Liver (tissue), 9 donors: Measurements from ENCODE around the gene NLRP6. TPM values are rescaled to one million over a fixed set of nuclear protein-coding genes. Genes with fewer than 3 reads are reported as not detected.

ENCODE experiments used
- DNase-seq: peaks from one replicate; pipeline ENCODE4 v3.0.0-alpha.2; 2017; ENCODE audit warnings: low spot score
- H3K27ac ChIP-seq, 2 donors: one replicate each; pipeline ENCODE4 v1.7.0; 2013; ENCODE audit warnings: inconsistent platforms in 2 of 2, low read length in 2 of 2, control low read depth in 1 of 2, low read depth in 1 of 2, mild to moderate bottlenecking in 1 of 2
- H3K27me3 ChIP-seq, 4 donors: one replicate each; pipeline versions ENCODE4 v1.6.1 to v1.7.0; 2013; ENCODE audit warnings: low read length in 3 of 4, inconsistent platforms in 1 of 4, mild to moderate bottlenecking in 1 of 4, moderate library complexity in 1 of 4; ENCODE audit not compliant: control insufficient read depth in 4 of 4, insufficient read depth in 4 of 4
- H3K36me3 ChIP-seq, 4 donors: one replicate each; pipeline versions ENCODE4 v1.6.1 to v1.7.0; 2013; ENCODE audit warnings: low read length in 3 of 4, mild to moderate bottlenecking in 3 of 4, low read depth in 1 of 4, moderate library complexity in 1 of 4; ENCODE audit not compliant: control insufficient read depth in 4 of 4, insufficient read depth in 3 of 4
- H3K4me1 ChIP-seq, 4 donors: one replicate each; pipeline versions ENCODE4 v1.6.1 to v1.7.0; 2013; ENCODE audit warnings: low read length in 3 of 4, mild to moderate bottlenecking in 3 of 4, moderate library complexity in 1 of 4; ENCODE audit not compliant: control insufficient read depth in 4 of 4, insufficient read depth in 4 of 4
- H3K4me3 ChIP-seq, 3 donors: one replicate each; pipeline versions ENCODE4 v1.6.1 to v1.7.0; 2013; ENCODE audit warnings: low read length in 3 of 3, control low read depth in 1 of 3, low read depth in 1 of 3, mild to moderate bottlenecking in 1 of 3
- H3K9ac ChIP-seq, 2 donors: one replicate each; pipeline ENCODE4 v1.7.0; 2013; ENCODE audit warnings: low read length in 2 of 2, mild to moderate bottlenecking in 2 of 2, moderate library complexity in 2 of 2, control low read depth in 1 of 2, low read depth in 1 of 2
- H3K9me3 ChIP-seq, 4 donors: one replicate each; pipeline versions ENCODE4 v1.6.1 to v1.7.0; 2013; ENCODE audit warnings: low read length in 3 of 4; ENCODE audit not compliant: control insufficient read depth in 4 of 4
- CTCF ChIP-seq: fragments of 150-350 bp; IDR thresholded peaks from 2 replicates; pipeline ENCODE4 v1.5.1; 2017; ENCODE audit warnings: improper control_type of control experiment, low read depth, low read length; ENCODE audit not compliant: missing input control
- EGR1 ChIP-seq, 2 donors: IDR thresholded peaks; 2 replicates each; pipeline ENCODE4 v1.6.1; 2016 to 2018; ENCODE audit warnings: antibody characterized with exemption in 2 of 2, low read depth in 2 of 2
- FOXA1 ChIP-seq: IDR thresholded peaks from 2 replicates; pipeline ENCODE4 v1.6.1; 2016; ENCODE audit warnings: antibody characterized with exemption
- FOXA2 ChIP-seq: IDR thresholded peaks from 2 replicates; pipeline ENCODE4 v1.6.1; 2016; ENCODE audit warnings: antibody characterized with exemption
- GABPA ChIP-seq, 2 donors: IDR thresholded peaks in 1 of 2; conservative IDR thresholded peaks in 1 of 2; 2 replicates each; pipeline ENCODE4 v1.6.1; 2016; ENCODE audit warnings: antibody characterized with exemption in 2 of 2, mild to moderate bottlenecking in 1 of 2, moderate library complexity in 1 of 2
- HNF4A ChIP-seq, 2 donors: conservative IDR thresholded peaks; 2 replicates each; pipeline ENCODE4 v1.6.1; 2016; ENCODE audit warnings: antibody characterized with exemption in 2 of 2, mild to moderate bottlenecking in 2 of 2
- HNF4G ChIP-seq: IDR thresholded peaks from 2 replicates; pipeline ENCODE4 v1.6.1; 2016; ENCODE audit warnings: antibody characterized with exemption
- JUND ChIP-seq, 2 donors: IDR thresholded peaks; 2 replicates each; pipeline ENCODE4 v1.6.1; 2016; ENCODE audit warnings: antibody characterized with exemption in 2 of 2
- NR2F2 ChIP-seq: IDR thresholded peaks from 2 replicates; pipeline ENCODE4 v1.6.1; 2016; ENCODE audit warnings: antibody characterized with exemption
- RAD21 ChIP-seq, 2 donors: IDR thresholded peaks; 2 replicates each; pipeline ENCODE4 v1.6.1; 2016; ENCODE audit warnings: antibody characterized with exemption in 2 of 2, mild to moderate bottlenecking in 2 of 2
- RXRA ChIP-seq, 2 donors: IDR thresholded peaks; 2 replicates each; pipeline ENCODE4 v1.6.1; 2017 to 2018; ENCODE audit warnings: antibody characterized with exemption in 2 of 2, mild to moderate bottlenecking in 1 of 2
- SP1 ChIP-seq: IDR thresholded peaks from 2 replicates; pipeline ENCODE4 v1.6.1; 2018; ENCODE audit warnings: antibody characterized with exemption, mild to moderate bottlenecking
- TAF1 ChIP-seq: conservative IDR thresholded peaks from 2 replicates; pipeline ENCODE4 v1.6.1; 2016; ENCODE audit warnings: antibody characterized with exemption, mild to moderate bottlenecking
- YY1 ChIP-seq: IDR thresholded peaks from 2 replicates; pipeline ENCODE4 v1.6.1; 2016; ENCODE audit warnings: antibody characterized with exemption, mild to moderate bottlenecking
- WGBS: extraction: QIAGEN DNeasy Blood & Tissue Kit; methylation state at CpG from one replicate; pipeline ENCODE4 v1.1.7; 2013; 5-methylcytosine and 5-hydroxymethylcytosine counted together
- polyA plus RNA-seq, 2 donors: library from polyadenylated mRNA; stranded (reverse) in 1 of 2; unstranded in 1 of 2; fragments of 200-250 nt in 1 of 2; fragments of >200 nt in 1 of 2; fragmentation: Nextera tagmentation in 1 of 2; extraction: Ambion mirVana in 1 of 2; gene quantifications; one replicate each; pipeline versions ENCODE4 v1.2.1 to v1.2.3, GENCODE V29; 2013 to 2015
- total RNA-seq, 2 donors: library from RNA; depleted of rRNA; stranded (reverse); fragments of >200 nt; gene quantifications; one replicate each; pipeline ENCODE4 v1.2.3, GENCODE V29; 2014
- TF ChIP-seq, protein P1 (sequence below): IDR thresholded peaks from 2 replicates; pipeline ENCODE4 v1.6.1; 2016; ENCODE audit warnings: antibody characterized with exemption
- TF ChIP-seq, protein P2 (sequence below): IDR thresholded peaks from 2 replicates; pipeline ENCODE4 v1.6.1; 2016; ENCODE audit warnings: antibody characterized with exemption
- TF ChIP-seq, protein P3 (sequence below): IDR thresholded peaks from 2 replicates; pipeline ENCODE4 v1.6.1; 2016; ENCODE audit warnings: antibody characterized with exemption, mild to moderate bottlenecking
- TF ChIP-seq, protein P4 (sequence below): IDR thresholded peaks from 2 replicates; pipeline ENCODE4 v1.6.1; 2016; ENCODE audit warnings: antibody characterized with exemption
- donor health status: healthy.
- donor health status: healthy.
- donor health status: healthy.
- donor health status: healthy.
- donor health status: healthy.

NLRP6 gene
- total and polyA plus RNA-seq, 4 donors = 0.05 to 5.7 (median 0.97) TPM

DNA sequence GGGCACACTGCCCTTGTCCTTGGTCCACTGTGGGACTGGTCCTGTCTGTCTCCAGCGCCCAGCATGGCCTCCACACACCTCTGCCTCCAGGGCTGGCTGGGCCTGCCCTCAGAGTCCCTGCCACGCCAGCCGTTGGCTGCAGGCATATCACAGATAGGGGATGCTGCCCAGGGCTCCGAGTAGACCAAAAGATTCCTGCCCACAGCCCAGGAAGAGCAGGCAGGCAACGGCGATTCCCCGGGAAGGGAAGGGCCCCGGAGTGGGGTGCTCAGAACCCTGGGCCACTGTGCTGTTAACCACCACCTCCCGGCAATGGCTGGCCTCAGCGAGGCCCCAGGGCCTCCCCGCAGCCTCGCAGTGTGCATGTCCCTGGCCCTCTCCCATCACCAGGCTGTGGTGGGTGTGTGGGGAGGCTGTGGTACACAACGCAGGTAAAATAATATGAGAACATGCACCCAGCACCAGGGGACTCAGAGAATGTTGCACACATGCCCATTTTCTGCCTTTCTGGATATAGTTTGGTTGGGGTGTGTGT, 18.9 kb downstream of the NLRP6 start:
- Histone ChIP-seq H3K4me3 (no peak overlapping the region), H3K27me3 (no peaks in the 10 kb centered on the region), H3K36me3 (peaks cover 0 to 2% (median 0%) of the 10 kb centered on the region in 4 donors), H3K4me1 (no peaks in the 10 kb centered on the region), H3K27ac (no peak overlapping the region), H3K9ac (no peak overlapping the region), H3K9me3 (no peaks in the 10 kb centered on the region)
- WGBS = 71% methylated on average over 13 of the region's 13 CpGs
- TF ChIP-seq, protein P1, sequence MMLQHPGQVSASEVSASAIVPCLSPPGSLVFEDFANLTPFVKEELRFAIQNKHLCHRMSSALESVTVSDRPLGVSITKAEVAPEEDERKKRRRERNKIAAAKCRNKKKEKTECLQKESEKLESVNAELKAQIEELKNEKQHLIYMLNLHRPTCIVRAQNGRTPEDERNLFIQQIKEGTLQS = no peak
- TF ChIP-seq, protein P2, sequence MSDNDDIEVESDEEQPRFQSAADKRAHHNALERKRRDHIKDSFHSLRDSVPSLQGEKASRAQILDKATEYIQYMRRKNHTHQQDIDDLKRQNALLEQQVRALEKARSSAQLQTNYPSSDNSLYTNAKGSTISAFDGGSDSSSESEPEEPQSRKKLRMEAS = no peak
- TF ChIP-seq FOXA2 = no peak
- no peak for TF ChIP-seq GABPA (IDR thresholded peaks at IDR 0.05 in 1 of 2, conservative IDR thresholded peaks at IDR 0.05 in 1 of 2)
- no peak for TF ChIP-seq EGR1 (IDR thresholded peaks at IDR 0.05; ENCODE audit: low read depth in 2 of 2)
- no peak for TF ChIP-seq RXRA (IDR thresholded peaks at IDR 0.05)
- TF ChIP-seq, protein P3, sequence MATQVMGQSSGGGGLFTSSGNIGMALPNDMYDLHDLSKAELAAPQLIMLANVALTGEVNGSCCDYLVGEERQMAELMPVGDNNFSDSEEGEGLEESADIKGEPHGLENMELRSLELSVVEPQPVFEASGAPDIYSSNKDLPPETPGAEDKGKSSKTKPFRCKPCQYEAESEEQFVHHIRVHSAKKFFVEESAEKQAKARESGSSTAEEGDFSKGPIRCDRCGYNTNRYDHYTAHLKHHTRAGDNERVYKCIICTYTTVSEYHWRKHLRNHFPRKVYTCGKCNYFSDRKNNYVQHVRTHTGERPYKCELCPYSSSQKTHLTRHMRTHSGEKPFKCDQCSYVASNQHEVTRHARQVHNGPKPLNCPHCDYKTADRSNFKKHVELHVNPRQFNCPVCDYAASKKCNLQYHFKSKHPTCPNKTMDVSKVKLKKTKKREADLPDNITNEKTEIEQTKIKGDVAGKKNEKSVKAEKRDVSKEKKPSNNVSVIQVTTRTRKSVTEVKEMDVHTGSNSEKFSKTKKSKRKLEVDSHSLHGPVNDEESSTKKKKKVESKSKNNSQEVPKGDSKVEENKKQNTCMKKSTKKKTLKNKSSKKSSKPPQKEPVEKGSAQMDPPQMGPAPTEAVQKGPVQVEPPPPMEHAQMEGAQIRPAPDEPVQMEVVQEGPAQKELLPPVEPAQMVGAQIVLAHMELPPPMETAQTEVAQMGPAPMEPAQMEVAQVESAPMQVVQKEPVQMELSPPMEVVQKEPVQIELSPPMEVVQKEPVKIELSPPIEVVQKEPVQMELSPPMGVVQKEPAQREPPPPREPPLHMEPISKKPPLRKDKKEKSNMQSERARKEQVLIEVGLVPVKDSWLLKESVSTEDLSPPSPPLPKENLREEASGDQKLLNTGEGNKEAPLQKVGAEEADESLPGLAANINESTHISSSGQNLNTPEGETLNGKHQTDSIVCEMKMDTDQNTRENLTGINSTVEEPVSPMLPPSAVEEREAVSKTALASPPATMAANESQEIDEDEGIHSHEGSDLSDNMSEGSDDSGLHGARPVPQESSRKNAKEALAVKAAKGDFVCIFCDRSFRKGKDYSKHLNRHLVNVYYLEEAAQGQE = no peak
- no peak for TF ChIP-seq SP1
- no peak for TF ChIP-seq RAD21 (IDR thresholded peaks at IDR 0.05)
- no peak for TF ChIP-seq FOXA1
- TF ChIP-seq HNF4G = no peak
- no peak for TF ChIP-seq YY1
- no peak for TF ChIP-seq HNF4A (conservative IDR thresholded peaks at IDR 0.05)
- TF ChIP-seq TAF1 = no peak
- no peak for TF ChIP-seq CTCF
- TF ChIP-seq JUND (IDR thresholded peaks at IDR 0.05) = no peak
- TF ChIP-seq NR2F2 = no peak
- TF ChIP-seq, protein P4, sequence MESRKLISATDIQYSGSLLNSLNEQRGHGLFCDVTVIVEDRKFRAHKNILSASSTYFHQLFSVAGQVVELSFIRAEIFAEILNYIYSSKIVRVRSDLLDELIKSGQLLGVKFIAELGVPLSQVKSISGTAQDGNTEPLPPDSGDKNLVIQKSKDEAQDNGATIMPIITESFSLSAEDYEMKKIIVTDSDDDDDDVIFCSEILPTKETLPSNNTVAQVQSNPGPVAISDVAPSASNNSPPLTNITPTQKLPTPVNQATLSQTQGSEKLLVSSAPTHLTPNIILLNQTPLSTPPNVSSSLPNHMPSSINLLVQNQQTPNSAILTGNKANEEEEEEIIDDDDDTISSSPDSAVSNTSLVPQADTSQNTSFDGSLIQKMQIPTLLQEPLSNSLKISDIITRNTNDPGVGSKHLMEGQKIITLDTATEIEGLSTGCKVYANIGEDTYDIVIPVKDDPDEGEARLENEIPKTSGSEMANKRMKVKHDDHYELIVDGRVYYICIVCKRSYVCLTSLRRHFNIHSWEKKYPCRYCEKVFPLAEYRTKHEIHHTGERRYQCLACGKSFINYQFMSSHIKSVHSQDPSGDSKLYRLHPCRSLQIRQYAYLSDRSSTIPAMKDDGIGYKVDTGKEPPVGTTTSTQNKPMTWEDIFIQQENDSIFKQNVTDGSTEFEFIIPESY = no peak
- no peak for DNase-seq
